ENCODE results near the gene FAT1. TPM values are rescaled to one million over a fixed set of nuclear protein-coding genes. Genes with fewer than 3 reads are reported as not detected.

FAT1 gene
- polyA plus RNA-seq, 1 experiment: 422 TPM

- no peak for TF ChIP-seq CTCF (IDR thresholded peaks at IDR 0.05; ENCODE audit: low read depth, low read length)
- Histone ChIP-seq H3K9me3 (ENCODE audit: control insufficient read depth, insufficient read depth, low read length) (no peaks in the 10 kb centered on the region; the same call in 1 of the 2 replicates), H3K27ac (ENCODE audit: low read depth, low read length) (no peak overlapping the region), H3K27me3 (ENCODE audit: control insufficient read depth, insufficient read depth, low read length) (no peaks in the 10 kb centered on the region), H3K4me3 (ENCODE audit: low read depth, low read length) (no peak overlapping the region)
- ChIA-PET POLR2A (no interaction called here), CTCF (no interaction called here)
- DNase-seq (ENCODE audit: low read depth, low spot score): no peak
Measured at GRCh38 chr4:186619088-186619487, 104.6 kb downstream of the FAT1 start.

GRCh38 chr4:186617921-186618320, 105.7 kb downstream of the FAT1 start:
- ChIA-PET POLR2A (no interaction called here), CTCF (interaction anchor here (0.6 kb wide), 1 partner anchor 64 kb away, joined by 3 read pairs; no protein-coding TSS in a partner anchor)
- no peak overlapping the region for H3K4me3 ChIP-seq (ENCODE audit: low read depth, low read length)
- no peak for DNase-seq (ENCODE audit: low read depth, low spot score)
- no peak for TF ChIP-seq CTCF (IDR thresholded peaks at IDR 0.05; ENCODE audit: low read depth, low read length)
- H3K27ac ChIP-seq (ENCODE audit: low read depth, low read length): no peak overlapping the region
- no peaks in the 10 kb centered on the region; the same call in 1 of the 2 replicates for H3K9me3 ChIP-seq (ENCODE audit: control insufficient read depth, insufficient read depth, low read length)
- H3K27me3 ChIP-seq (ENCODE audit: control insufficient read depth, insufficient read depth, low read length): no peaks in the 10 kb centered on the region

- H3K4me3 ChIP-seq (ENCODE audit: low read depth, low read length): no peak overlapping the region
- no peak for DNase-seq (ENCODE audit: low read depth, low spot score)
- ChIA-PET CTCF (interaction anchor here (2.1 kb wide), 1 partner anchor 20 kb away, joined by 20 read pairs; no protein-coding TSS in a partner anchor), POLR2A (no interaction called here)
- no peak overlapping the region for H3K27ac ChIP-seq (ENCODE audit: low read depth, low read length)
- no peak for TF ChIP-seq CTCF (IDR thresholded peaks at IDR 0.05; ENCODE audit: low read depth, low read length)
- no peaks in the 10 kb centered on the region for H3K27me3 ChIP-seq (ENCODE audit: control insufficient read depth, insufficient read depth, low read length)
- no peaks in the 10 kb centered on the region for H3K9me3 ChIP-seq (ENCODE audit: control insufficient read depth, insufficient read depth, low read length)
Measured at GRCh38 chr4:186607490-186607889, 116.2 kb downstream of the FAT1 start.

- Histone ChIP-seq H3K27ac (ENCODE audit: low read depth, low read length) (no peak overlapping the region), H3K4me3 (ENCODE audit: low read depth, low read length) (no peak overlapping the region), H3K27me3 (ENCODE audit: control insufficient read depth, insufficient read depth, low read length) (no peaks in the 10 kb centered on the region), H3K9me3 (ENCODE audit: control insufficient read depth, insufficient read depth, low read length) (no peaks in the 10 kb centered on the region)
- CTCF ChIA-PET: interaction anchor here (0.8 to 2.5 kb wide), 2 partner anchors 16 to 19 kb away, joined by 3 to 23 read pairs; no protein-coding TSS in a partner anchor
- POLR2A ChIA-PET: no interaction called here
- TF ChIP-seq CTCF (IDR thresholded peaks at IDR 0.05; ENCODE audit: low read depth, low read length): no peak
- DNase-seq (ENCODE audit: low read depth, low spot score): no peak
Measured at GRCh38 chr4:186606591-186606992, 117.1 kb downstream of the FAT1 start.

- CTCF ChIA-PET: interaction anchor here (2.5 kb wide), 1 partner anchor 18 kb away, joined by 23 read pairs; no protein-coding TSS in a partner anchor
- no peaks in the 10 kb centered on the region for H3K27me3 ChIP-seq (ENCODE audit: control insufficient read depth, insufficient read depth, low read length)
Measured at GRCh38 chr4:186605261-186605865, 118.3 kb downstream of the FAT1 start.

More at GRCh38 chr4:186605261-186605865, 118.3 kb downstream of the FAT1 start:
- H3K9me3 ChIP-seq (ENCODE audit: control insufficient read depth, insufficient read depth, low read length): no peaks in the 10 kb centered on the region
- no peak overlapping the region for H3K27ac ChIP-seq (ENCODE audit: low read depth, low read length)
- no peak for DNase-seq (ENCODE audit: low read depth, low spot score)
- POLR2A ChIA-PET: no interaction called here
- TF ChIP-seq CTCF (IDR thresholded peaks at IDR 0.05; ENCODE audit: low read depth, low read length): no peak
- no peak overlapping the region for H3K4me3 ChIP-seq (ENCODE audit: low read depth, low read length)
